Measurements from ENCODE around the gene RASA4B. TPM values are rescaled to one million over a fixed set of nuclear protein-coding genes. Genes with fewer than 3 reads are reported as not detected.
"Not testable (repeated sequence)": the region's sequence is repeated elsewhere in the genome, so short reads cannot be mapped to it uniquely, and the experiment has no call there.

Gene RASA4B
- total RNA-seq, 1 donor from 2014 or later: 6.2 TPM

GRCh38 chr7:102479982-102480637, 37.5 kb downstream of the RASA4B start:
- peak; percentile 18 for TF ChIP-seq CTCF (IDR thresholded peaks at IDR 0.05; ENCODE audit: unreplicated experiment)
- not testable (repeated sequence) for H3K4me1 Mint-ChIP-seq (ENCODE audit: unreplicated experiment); H3K36me3 Mint-ChIP-seq (ENCODE audit: low read depth, unreplicated experiment); H3K4me3 Mint-ChIP-seq (ENCODE audit: unreplicated experiment); H3K27ac Mint-ChIP-seq (ENCODE audit: unreplicated experiment); H3K9me3 Mint-ChIP-seq (ENCODE audit: unreplicated experiment); H3K27me3 Mint-ChIP-seq (ENCODE audit: unreplicated experiment)
- peak; percentile 70 for DNase-seq (ENCODE audit: low spot score)

- not testable (repeated sequence) for DNase-seq (ENCODE audit: low spot score); H3K27ac Mint-ChIP-seq (ENCODE audit: unreplicated experiment); H3K4me1 Mint-ChIP-seq (ENCODE audit: unreplicated experiment); H3K9me3 Mint-ChIP-seq (ENCODE audit: unreplicated experiment); H3K4me3 Mint-ChIP-seq (ENCODE audit: unreplicated experiment); H3K36me3 Mint-ChIP-seq (ENCODE audit: low read depth, unreplicated experiment); H3K27me3 Mint-ChIP-seq (ENCODE audit: unreplicated experiment)
Measured at GRCh38 chr7:102479209-102479584, 38.4 kb downstream of the RASA4B start.

GRCh38 chr7:102478314-102479208, 39.0 kb downstream of the RASA4B start, which contains the start of gene POLR2J:
Gene POLR2J (minus strand): TSS chr7:102478922. CDS start chr7:102478860, 62 bp downstream.
- H3K9me3 Mint-ChIP-seq (ENCODE audit: unreplicated experiment); H3K27me3 Mint-ChIP-seq (ENCODE audit: unreplicated experiment); H3K27ac Mint-ChIP-seq (ENCODE audit: unreplicated experiment); H3K36me3 Mint-ChIP-seq (ENCODE audit: low read depth, unreplicated experiment); H3K4me1 Mint-ChIP-seq (ENCODE audit: unreplicated experiment): not testable (repeated sequence)
- H3K4me3 Mint-ChIP-seq (ENCODE audit: unreplicated experiment): peak within 1 kb of the TSS; percentile 89
- DNase-seq (ENCODE audit: low spot score): peak; percentile 80

- not testable (repeated sequence) for H3K27ac Mint-ChIP-seq (ENCODE audit: unreplicated experiment); H3K36me3 Mint-ChIP-seq (ENCODE audit: low read depth, unreplicated experiment); DNase-seq (ENCODE audit: low spot score); H3K4me1 Mint-ChIP-seq (ENCODE audit: unreplicated experiment); H3K9me3 Mint-ChIP-seq (ENCODE audit: unreplicated experiment); H3K4me3 Mint-ChIP-seq (ENCODE audit: unreplicated experiment); H3K27me3 Mint-ChIP-seq (ENCODE audit: unreplicated experiment)
Measured at GRCh38 chr7:102474736-102475435, 42.7 kb downstream of the RASA4B start.

- DNase-seq (ENCODE audit: low spot score): peak; percentile 2
- H3K27me3 Mint-ChIP-seq (ENCODE audit: unreplicated experiment); H3K4me1 Mint-ChIP-seq (ENCODE audit: unreplicated experiment): not testable (repeated sequence)
Measured at GRCh38 chr7:102474116-102474515, 43.5 kb downstream of the RASA4B start.

GRCh38 chr7:102473271-102473991, 44.1 kb downstream of the RASA4B start:
- H3K27me3 Mint-ChIP-seq (ENCODE audit: unreplicated experiment): peaks cover 4% of the 10 kb centered on the region
- no peak for DNase-seq (ENCODE audit: low spot score)

More at GRCh38 chr7:102474116-102474515, 43.5 kb downstream of the RASA4B start:
- not testable (repeated sequence) for H3K36me3 Mint-ChIP-seq (ENCODE audit: low read depth, unreplicated experiment); H3K27ac Mint-ChIP-seq (ENCODE audit: unreplicated experiment); H3K9me3 Mint-ChIP-seq (ENCODE audit: unreplicated experiment); H3K4me3 Mint-ChIP-seq (ENCODE audit: unreplicated experiment)

More at GRCh38 chr7:102473271-102473991, 44.1 kb downstream of the RASA4B start:
- Mint-ChIP-seq H3K4me3 (ENCODE audit: unreplicated experiment) (no peak overlapping the region), H3K27ac (ENCODE audit: unreplicated experiment) (no peak overlapping the region), H3K4me1 (ENCODE audit: unreplicated experiment) (no peaks in the 10 kb centered on the region), H3K9me3 (ENCODE audit: unreplicated experiment) (no peaks in the 10 kb centered on the region), H3K36me3 (ENCODE audit: low read depth, unreplicated experiment) (peaks cover 9% of the 10 kb centered on the region)
- TF ChIP-seq CTCF (IDR thresholded peaks at IDR 0.05; ENCODE audit: unreplicated experiment): no peak
